Muscle layer of duodenum (tissue), 2 donors: ENCODE measurements around the gene SUN5.

Source experiments
- H3K27ac ChIP-seq: one replicate; pipeline ENCODE4 v1.7.0; 2013; ENCODE audit warnings: mild to moderate bottlenecking, low read length
- H3K27me3 ChIP-seq: one replicate; pipeline ENCODE4 v1.7.0; 2013; ENCODE audit warnings: low read depth, mild to moderate bottlenecking, control low read depth, low read length
- H3K36me3 ChIP-seq, 2 donors: one replicate each; pipeline ENCODE4 v1.7.0; 2013; ENCODE audit warnings: low read length in 2 of 2, control low read depth in 1 of 2, mild to moderate bottlenecking in 1 of 2; ENCODE audit not compliant: insufficient read depth in 2 of 2, control insufficient read depth in 1 of 2
- H3K4me1 ChIP-seq, 2 donors: one replicate each; pipeline ENCODE4 v1.7.0; 2013; ENCODE audit warnings: low read length in 2 of 2, mild to moderate bottlenecking in 2 of 2, control low read depth in 1 of 2, moderate library complexity in 1 of 2; ENCODE audit not compliant: insufficient read depth in 2 of 2, control insufficient read depth in 1 of 2
- H3K4me3 ChIP-seq, 2 donors: one replicate each; pipeline ENCODE4 v1.7.0; 2013; ENCODE audit warnings: low read length in 2 of 2, low read depth in 1 of 2, mild to moderate bottlenecking in 1 of 2
- H3K9me3 ChIP-seq, 2 donors: one replicate each; pipeline ENCODE4 v1.7.0; 2013; ENCODE audit warnings: low read length in 2 of 2, control low read depth in 1 of 2, mild to moderate bottlenecking in 1 of 2; ENCODE audit not compliant: control insufficient read depth in 1 of 2
- donor health status: healthy.

Gene SUN5

GRCh38 chr20:32997431-32997830 is 6.8 kb downstream of the SUN5 start:
- Histone ChIP-seq H3K9me3 (peaks cover 5 to 13% of the 10 kb centered on the region in 2 donors), H3K4me1 (no peaks in the 10 kb centered on the region), H3K4me3 (no peak overlapping the region), H3K27me3 (no peaks in the 10 kb centered on the region), H3K27ac (no peak overlapping the region), H3K36me3 (no peaks in the 10 kb centered on the region)

- no peak overlapping the region for H3K4me3 ChIP-seq
- no peaks in the 10 kb centered on the region for H3K27me3 ChIP-seq
- no peak overlapping the region for H3K27ac ChIP-seq
- no peaks in the 10 kb centered on the region for H3K4me1 ChIP-seq
- no peaks in the 10 kb centered on the region for H3K36me3 ChIP-seq
- peaks cover 5 to 13% of the 10 kb centered on the region in 2 donors for H3K9me3 ChIP-seq
These were observed 8.4 kb downstream of the SUN5 start for GRCh38 chr20:32995802-32996201.

- no peaks in the 10 kb centered on the region for H3K36me3 ChIP-seq
- H3K27me3 ChIP-seq, result no peaks in the 10 kb centered on the region
These were observed 10.7 kb downstream of the SUN5 start for GRCh38 chr20:32993496-32994050.

DNA sequence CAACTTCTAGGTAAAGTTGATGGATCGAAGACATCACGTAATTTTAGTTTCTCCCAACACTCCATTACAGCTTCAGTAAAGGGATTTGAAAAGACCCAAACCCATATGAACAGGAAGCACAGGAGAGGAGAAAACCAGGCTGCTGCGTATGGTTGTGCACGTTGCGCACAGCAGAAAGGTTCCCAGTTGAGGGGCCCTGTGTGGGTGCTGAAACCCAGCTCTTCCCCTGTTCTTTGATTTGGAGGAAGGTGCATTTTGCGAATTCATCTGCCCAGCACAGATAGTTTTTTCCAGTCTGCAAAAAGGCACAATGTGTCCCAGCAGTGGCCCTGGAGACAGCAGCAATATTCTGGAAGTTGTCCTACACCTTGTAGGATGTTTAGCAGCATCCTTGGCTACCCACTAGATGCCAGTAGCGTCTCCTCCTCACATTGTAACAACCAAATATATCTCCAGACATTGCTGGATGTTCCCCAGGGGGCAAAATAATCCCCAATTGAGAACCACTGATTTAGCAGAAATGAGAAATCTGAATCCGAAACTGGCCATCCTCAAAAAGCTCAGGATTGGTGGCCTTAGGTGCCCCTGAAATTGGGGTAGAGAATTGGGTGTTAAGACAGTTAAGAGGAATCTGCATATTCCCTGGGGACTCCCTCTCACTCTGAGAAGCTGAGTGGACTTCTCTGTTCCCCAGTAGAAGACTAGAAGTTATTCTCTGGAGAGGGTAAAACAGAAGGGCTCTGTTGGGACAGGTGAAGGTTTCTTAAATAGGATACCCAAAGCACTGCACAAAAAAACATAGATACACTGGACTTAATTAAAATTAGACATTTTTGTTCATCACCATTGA is 12.2 kb downstream of the SUN5 start:
- no peaks in the 10 kb centered on the region for H3K27me3 ChIP-seq
- H3K9me3 ChIP-seq, result peaks cover 5 to 13% of the 10 kb centered on the region in 2 donors
- no peak overlapping the region for H3K4me3 ChIP-seq
- no peaks in the 10 kb centered on the region for H3K36me3 ChIP-seq
- no peaks in the 10 kb centered on the region for H3K4me1 ChIP-seq
- H3K27ac ChIP-seq, result no peak overlapping the region

More at GRCh38 chr20:32993496-32994050, 10.7 kb downstream of the SUN5 start:
- Histone ChIP-seq H3K9me3 (peaks cover 5 to 13% of the 10 kb centered on the region in 2 donors), H3K4me1 (no peaks in the 10 kb centered on the region), H3K27ac (no peak overlapping the region), H3K4me3 (no peak overlapping the region)

- Histone ChIP-seq H3K9me3 (peaks cover 5 to 13% of the 10 kb centered on the region in 2 donors), H3K27ac (no peak overlapping the region), H3K4me3 (no peak overlapping the region), H3K4me1 (no peaks in the 10 kb centered on the region), H3K36me3 (no peaks in the 10 kb centered on the region), H3K27me3 (no peaks in the 10 kb centered on the region)
These were observed 12.8 kb downstream of the SUN5 start for GRCh38 chr20:32991383-32991782.

DNA sequence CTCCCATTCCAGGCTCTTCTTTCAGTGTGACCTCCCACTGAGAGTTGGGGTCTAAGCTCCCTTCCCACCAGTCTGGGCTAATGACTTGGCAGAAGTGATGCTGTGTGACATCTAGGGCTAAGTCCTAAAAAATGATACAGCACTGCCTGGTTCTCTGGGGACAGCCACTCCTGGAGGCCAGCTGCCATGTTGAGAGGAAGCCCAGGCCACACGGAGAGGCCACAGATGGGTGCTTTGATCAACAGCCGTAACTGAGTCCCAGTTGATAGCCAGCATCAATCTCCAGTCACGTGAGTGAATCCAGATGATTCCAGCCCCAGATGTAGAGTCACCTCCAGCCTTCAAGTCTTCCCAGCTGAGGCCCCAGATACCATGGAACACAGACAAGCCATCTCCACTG is 13.8 kb downstream of the SUN5 start:
- Histone ChIP-seq H3K27ac (no peak overlapping the region), H3K27me3 (no peaks in the 10 kb centered on the region), H3K4me3 (no peak overlapping the region), H3K4me1 (no peaks in the 10 kb centered on the region), H3K9me3 (peaks cover 2 to 5% of the 10 kb centered on the region in 2 donors), H3K36me3 (no peaks in the 10 kb centered on the region)

DNA sequence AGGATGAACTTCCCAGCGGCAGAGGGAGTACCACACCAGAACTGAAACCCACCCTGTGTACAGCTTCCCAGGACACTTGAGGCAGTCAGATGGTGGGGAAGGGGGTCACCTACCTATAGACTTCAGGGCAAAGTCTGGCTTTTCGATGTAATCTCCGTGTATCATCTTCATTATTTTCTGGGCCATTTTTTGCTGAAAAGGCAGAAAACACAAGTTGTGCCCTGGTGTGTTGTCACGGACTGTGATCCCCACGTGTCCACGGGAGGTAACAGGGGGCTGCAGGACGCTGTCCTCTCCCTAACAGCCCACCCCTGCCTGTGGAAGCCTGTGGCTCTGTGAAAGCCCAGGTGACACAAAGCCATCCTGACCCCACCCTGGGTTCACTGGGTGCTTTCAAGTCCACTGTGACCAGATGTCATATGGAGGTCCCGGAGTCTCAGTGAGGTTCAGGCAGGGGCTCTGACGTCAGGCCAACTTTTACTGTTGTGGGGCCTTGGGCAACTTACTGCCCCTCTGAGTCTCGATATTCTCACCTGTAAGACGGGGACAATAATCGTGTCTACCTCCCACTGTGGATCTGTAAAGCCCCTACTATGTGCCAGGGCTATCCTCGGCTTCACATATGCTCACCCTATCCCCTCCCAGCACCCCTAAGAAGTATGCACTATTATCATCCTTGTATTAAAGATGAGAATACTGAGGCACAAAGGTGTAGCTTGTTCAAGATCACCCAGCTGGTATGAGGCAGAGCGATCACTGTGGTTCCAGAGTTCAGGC is 14.5 kb downstream of the SUN5 start:
- Histone ChIP-seq H3K27me3 (no peaks in the 10 kb centered on the region), H3K9me3 (no peaks in the 10 kb centered on the region), H3K4me3 (no peak overlapping the region), H3K27ac (no peak overlapping the region), H3K4me1 (no peaks in the 10 kb centered on the region), H3K36me3 (no peaks in the 10 kb centered on the region)

DNA sequence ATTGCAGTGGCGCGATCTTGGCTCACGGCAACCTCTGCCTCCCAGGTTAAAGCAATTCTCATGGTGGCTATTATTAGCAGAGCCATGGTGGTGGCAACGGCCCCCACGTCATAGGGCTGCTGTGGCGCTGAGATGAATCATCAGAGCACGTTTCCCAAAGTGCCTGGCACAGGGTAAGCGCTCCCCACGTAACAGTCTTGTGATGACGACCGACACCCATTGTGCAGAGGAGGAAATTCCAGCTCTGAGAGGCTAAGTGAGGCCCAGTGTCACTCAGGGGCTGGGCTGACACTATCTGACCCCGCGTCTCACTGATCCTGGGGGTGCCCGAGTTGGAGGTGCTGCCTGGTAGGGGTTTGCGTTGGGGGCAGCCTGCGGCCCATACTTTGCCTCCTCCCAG is 16.2 kb downstream of the SUN5 start:
- Histone ChIP-seq H3K27me3 (no peaks in the 10 kb centered on the region), H3K27ac (no peak overlapping the region), H3K9me3 (no peaks in the 10 kb centered on the region), H3K4me3 (no peak overlapping the region), H3K36me3 (no peaks in the 10 kb centered on the region), H3K4me1 (no peaks in the 10 kb centered on the region)

DNA sequence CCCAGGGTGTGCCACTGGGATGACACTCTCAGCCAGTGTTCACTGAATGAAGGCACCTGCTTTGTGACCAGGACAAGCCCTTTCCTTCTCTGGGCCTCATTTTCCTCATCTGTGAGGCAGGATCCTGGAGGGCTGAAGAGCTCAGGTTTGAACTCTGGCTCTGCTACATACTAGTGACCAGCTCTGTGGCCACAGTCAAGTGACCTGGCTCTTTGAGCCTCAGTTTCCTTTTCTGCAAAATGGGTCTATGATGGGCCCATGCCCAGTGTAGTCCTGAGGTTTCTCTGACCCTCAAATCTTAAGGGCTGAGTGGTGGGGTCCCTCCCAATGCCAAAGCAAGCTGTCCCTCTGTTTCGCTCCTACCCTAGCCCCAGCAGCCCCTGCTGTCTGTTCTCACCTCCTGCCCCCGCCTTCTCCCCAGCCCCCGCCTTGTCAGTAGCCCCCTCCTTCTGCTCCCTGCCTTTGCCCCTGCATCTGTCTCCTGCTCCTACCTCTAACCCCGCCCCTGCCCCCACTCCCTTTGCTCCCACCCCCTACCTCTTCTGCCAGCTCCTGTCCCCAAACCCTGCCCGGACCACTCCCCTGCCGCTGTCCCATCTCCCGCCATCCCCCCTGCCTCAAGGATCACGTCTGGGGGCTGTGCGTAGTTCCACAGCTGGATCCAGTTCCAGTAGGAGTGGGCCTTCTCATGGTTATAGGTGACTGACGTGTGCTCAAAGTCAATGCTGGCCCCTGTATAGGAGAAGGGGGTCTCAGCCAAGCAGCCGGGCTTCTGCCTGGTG is 17.0 kb downstream of the SUN5 start:
- Histone ChIP-seq H3K27ac (no peak overlapping the region), H3K36me3 (no peaks in the 10 kb centered on the region), H3K4me1 (no peaks in the 10 kb centered on the region), H3K9me3 (no peaks in the 10 kb centered on the region), H3K4me3 (no peak overlapping the region), H3K27me3 (no peaks in the 10 kb centered on the region)

- Histone ChIP-seq H3K9me3 (no peaks in the 10 kb centered on the region), H3K4me1 (no peaks in the 10 kb centered on the region), H3K27ac (no peak overlapping the region), H3K27me3 (no peaks in the 10 kb centered on the region), H3K36me3 (no peaks in the 10 kb centered on the region), H3K4me3 (no peak overlapping the region)
These were observed 17.8 kb downstream of the SUN5 start for GRCh38 chr20:32986331-32986966.
